Hippocampal formation (tissue), 2 donors: ENCODE results near the gene SLC39A3.
"Not testable (repeated sequence)": the region's sequence is repeated elsewhere in the genome, so short reads cannot be mapped to it uniquely, and the experiment has no call there.

ENCODE experiments used
- DNase-seq, 2 donors: peaks; one replicate each; lab custom pipeline; 2025; lab: John Stamatoyannopoulos, UW

SLC39A3 gene

GRCh38 chr19:2722541-2723344 lies 17.1 kb downstream of the SLC39A3 start:
- no peak for DNase-seq

GRCh38 chr19:2721570-2722540 lies 18.0 kb downstream of the SLC39A3 start:
- no peak for DNase-seq

GRCh38 chr19:2720777-2721569 lies 18.8 kb downstream of the SLC39A3 start, which contains the start of gene DIRAS1:
DIRAS1 (minus strand) TSS chr19:2721372; CDS start chr19:2717806, 3,566 bp downstream.
- no peak for DNase-seq

GRCh38 chr19:2719920-2720776 lies 19.7 kb downstream of the SLC39A3 start:
- DNase-seq, result peak in 1 of 2 donors; percentile 28

- no peak for DNase-seq
Observed at GRCh38 chr19:2719232-2719735, 20.5 kb downstream of the SLC39A3 start.

GRCh38 chr19:2717638-2718541 lies 21.9 kb downstream of the SLC39A3 start:
- DNase-seq, result no peak

GRCh38 chr19:2716722-2717637 lies 22.8 kb downstream of the SLC39A3 start:
- no peak for DNase-seq

- no peak for DNase-seq
Observed at GRCh38 chr19:2716275-2716650, 23.6 kb downstream of the SLC39A3 start.

GRCh38 chr19:2715470-2716274 lies 24.1 kb downstream of the SLC39A3 start:
- DNase-seq, result no peak

- DNase-seq, result no peak
Observed at GRCh38 chr19:2714531-2715269, 25.1 kb downstream of the SLC39A3 start.

- not testable (repeated sequence) for DNase-seq
Observed at GRCh38 chr19:2714102-2714501, 25.7 kb downstream of the SLC39A3 start.

GRCh38 chr19:2713170-2713569 lies 26.6 kb downstream of the SLC39A3 start:
- not testable (repeated sequence) for DNase-seq

GRCh38 chr19:2711875-2712205 lies 28.0 kb downstream of the SLC39A3 start:
- no peak for DNase-seq

- DNase-seq, result no peak
Observed at GRCh38 chr19:2711172-2711874, 28.5 kb downstream of the SLC39A3 start.

GRCh38 chr19:2706251-2706650 lies 33.6 kb downstream of the SLC39A3 start:
- DNase-seq, result no peak

GRCh38 chr19:2703691-2704216 lies 36.1 kb downstream of the SLC39A3 start:
- no peak for DNase-seq
